SK-N-SH (cell line): Measurements from ENCODE around the gene ATXN7L3. TPM values are rescaled to one million over a fixed set of nuclear protein-coding genes. Genes with fewer than 3 reads are reported as not detected.
"Not testable (repeated sequence)": the region's sequence is repeated elsewhere in the genome, so short reads cannot be mapped to it uniquely, and the experiment has no call there.

Source experiments
- CTCF ChIA-PET: fragments of 300-600, 350-600 bp; formaldehyde crosslinking; extraction: SDS; loops from one replicate; lab custom pipeline; 2021; lab: Yijun Ruan, JAX
- POLR2A ChIA-PET: fragments of 350-600 bp; sonication (Branson Sonifier 250); formaldehyde crosslinking; extraction: SDS; loops from one replicate; lab custom pipeline; 2020; ENCODE audit warnings: antibody characterized with exemption, inconsistent platforms; lab: Yijun Ruan, JAX
- DNase-seq: peaks from one replicate; pipeline ENCODE4 v3.0.0; 2012
- H2AFZ ChIP-seq: fragments of 200-600 bp; sonication (generic); 2 replicates; pipeline ENCODE4 v1.8.1; 2016; ENCODE audit warnings: antibody characterized with exemption, mild to moderate bottlenecking, low read depth
- H3F3A ChIP-seq: fragments of 200-600 bp; sonication (generic); replicated peaks from 2 replicates; pipeline ENCODE3; 2016; ENCODE audit warnings: antibody characterized with exemption, mild to moderate bottlenecking; ENCODE audit not compliant: insufficient read depth
- H3K27ac ChIP-seq, 2 experiments: fragments of 200-500 bp in 1 of 2; fragments of 200-600 bp in 1 of 2; sonication (Bioruptor generic) in 1 of 2; sonication (generic), shearing (Covaris generic) in 1 of 2; 2 replicates each; pipeline versions ENCODE4 v1.5.1 to v1.6.1; 2014 to 2016; ENCODE audit warnings: low read depth in 2 of 2, inconsistent platforms in 1 of 2, low read length in 1 of 2, mild to moderate bottlenecking in 1 of 2, mixed read lengths in 1 of 2
- H3K27me3 ChIP-seq: fragments of 200-600 bp; sonication (generic), shearing (Covaris generic); 2 replicates; pipeline ENCODE4 v1.6.1; 2016; ENCODE audit warnings: mixed run types; ENCODE audit not compliant: insufficient read depth
- H3K36me3 ChIP-seq, 2 experiments: fragments of 200-500 bp in 1 of 2; fragments of 200-600 bp in 1 of 2; sonication (Bioruptor generic) in 1 of 2; sonication (generic) in 1 of 2; replicated peaks in 1 of 2; 2 replicates each; pipeline versions ENCODE3 to v1.5.1; 2014 to 2016; ENCODE audit warnings: low read length in 1 of 2, mild to moderate bottlenecking in 1 of 2; ENCODE audit not compliant: insufficient read depth in 2 of 2, control insufficient read depth in 1 of 2
- H3K4me1 ChIP-seq, 2 experiments: fragments of 200-500 bp in 1 of 2; fragments of 200-600 bp in 1 of 2; sonication (Bioruptor generic) in 1 of 2; sonication (generic), shearing (Covaris generic) in 1 of 2; 2 replicates each; pipeline versions ENCODE4 v1.5.1 to v1.6.1; 2014 to 2016; ENCODE audit warnings: low read depth in 1 of 2, low read length in 1 of 2, mixed run types in 1 of 2; ENCODE audit not compliant: insufficient read depth in 2 of 2, control insufficient read depth in 1 of 2
- H3K4me2 ChIP-seq: fragments of 200-600 bp; sonication (generic), shearing (Covaris generic); 2 replicates; pipeline ENCODE4 v1.6.1; 2017; ENCODE audit warnings: mixed run types
- H3K4me3 ChIP-seq, 2 experiments: fragments of 200-500 bp in 1 of 2; fragments of 200-600 bp in 1 of 2; sonication (Bioruptor generic) in 1 of 2; sonication (generic), shearing (Covaris generic) in 1 of 2; 2 replicates each; pipeline versions ENCODE4 v1.5.1 to v1.8.1; 2014 to 2016; ENCODE audit warnings: low read depth in 2 of 2, inconsistent platforms in 1 of 2, low read length in 1 of 2, mild to moderate bottlenecking in 1 of 2, mixed read lengths in 1 of 2, moderate library complexity in 1 of 2
- H3K79me2 ChIP-seq: fragments of 200-600 bp; sonication (generic); 2 replicates; pipeline ENCODE4 v1.8.1; 2017; ENCODE audit warnings: mild to moderate bottlenecking; ENCODE audit not compliant: insufficient read depth
- H3K9ac ChIP-seq: fragments of 200-600 bp; sonication (generic); 2 replicates; pipeline ENCODE4 v1.6.1; 2017; ENCODE audit warnings: mixed run types
- H3K9me2 ChIP-seq: fragments of 200-600 bp; sonication (generic); 2 replicates; pipeline ENCODE4 v1.6.1; 2017; ENCODE audit warnings: mixed run types
- H3K9me3 ChIP-seq: fragments of 200-600 bp; sonication (generic); 2 replicates; pipeline ENCODE4 v1.6.1; 2017; ENCODE audit warnings: mixed run types, mild to moderate bottlenecking, moderate library complexity
- H4K20me1 ChIP-seq: fragments of 200-600 bp; sonication (generic); 2 replicates; pipeline ENCODE4 v1.6.1; 2017; ENCODE audit warnings: mild to moderate bottlenecking, mixed run types; ENCODE audit not compliant: insufficient read depth
- CHD2 ChIP-seq: fragments of 150-350 bp; IDR thresholded peaks from 2 replicates; pipeline ENCODE4 v1.6.1; 2018; ENCODE audit warnings: low read length; ENCODE audit not compliant: partially characterized antibody
- CTCF ChIP-seq: fragments of 200-600 bp; sonication (generic); IDR thresholded peaks from 2 replicates; pipeline ENCODE4 v1.6.1; 2017; ENCODE audit warnings: antibody characterized with exemption, mild to moderate bottlenecking, moderate library complexity
- EP300 ChIP-seq, 2 experiments: IDR thresholded peaks; 2 replicates each; pipeline versions ENCODE4 v1.4.0 to v1.6.1; 2012; ENCODE audit warnings: borderline replicate concordance in 1 of 2, low read depth in 1 of 2, low read length in 1 of 2
- EZH2phosphoT487 ChIP-seq: fragments of 200-600 bp; sonication (generic); IDR thresholded peaks from 2 replicates; pipeline ENCODE4 v1.6.1; 2017; ENCODE audit warnings: low read depth, mixed run types, mild to moderate bottlenecking, antibody characterized with exemption, moderate library complexity, borderline replicate concordance
- FOSL2 ChIP-seq: IDR thresholded peaks from 2 replicates; pipeline ENCODE4 v1.4.0; 2012; ENCODE audit warnings: low read depth, mild to moderate bottlenecking, moderate library complexity, borderline replicate concordance
- FOXJ3 ChIP-seq: sonication (generic); formaldehyde crosslinking; IDR thresholded peaks from 2 replicates; pipeline ENCODE4 v1.5.1; 2020; ENCODE audit warnings: mild to moderate bottlenecking, missing genetic modification reagents
- FOXM1 ChIP-seq: IDR thresholded peaks from 2 replicates; pipeline ENCODE4 v1.4.0; 2012; ENCODE audit warnings: low read depth, mild to moderate bottlenecking
- GABPA ChIP-seq: IDR thresholded peaks from 2 replicates; pipeline ENCODE4 v1.4.0; 2012; ENCODE audit warnings: low read depth, mild to moderate bottlenecking
- JUND ChIP-seq: IDR thresholded peaks from 2 replicates; pipeline ENCODE4 v1.4.0; 2012
- MAX ChIP-seq: IDR thresholded peaks from 2 replicates; pipeline ENCODE4 v1.4.0; 2012; ENCODE audit warnings: low read depth
- MXI1 ChIP-seq: IDR thresholded peaks from 2 replicates; pipeline ENCODE4 v1.6.1; 2012; ENCODE audit warnings: mild to moderate bottlenecking, low read depth, low read length, improper control_type of control experiment
- NFIC ChIP-seq: IDR thresholded peaks from 2 replicates; pipeline ENCODE4 v1.4.0; 2012; ENCODE audit warnings: borderline replicate concordance
- NRF1 ChIP-seq: IDR thresholded peaks from 2 replicates; pipeline ENCODE4 v1.6.1; 2012; ENCODE audit warnings: low read depth, mild to moderate bottlenecking, low read length
- POLR2AphosphoS5 ChIP-seq: IDR thresholded peaks from 2 replicates; pipeline ENCODE4 v1.6.1; 2012; ENCODE audit warnings: low read depth, low read length
- REST ChIP-seq: IDR thresholded peaks from 2 replicates; pipeline ENCODE4 v1.6.1; 2012; ENCODE audit warnings: mild to moderate bottlenecking, low read depth, low read length, moderate library complexity
- RFX5 ChIP-seq: IDR thresholded peaks from 2 replicates; pipeline ENCODE4 v1.6.1; 2012; ENCODE audit warnings: mild to moderate bottlenecking, improper control_type of control experiment, low read length
- RXRA ChIP-seq: IDR thresholded peaks from 2 replicates; pipeline ENCODE4 v1.4.0; 2012; ENCODE audit warnings: low read depth, mild to moderate bottlenecking, borderline replicate concordance
- SMC3 ChIP-seq: IDR thresholded peaks from 2 replicates; pipeline ENCODE4 v1.6.1; 2012; ENCODE audit warnings: low read depth, low read length, improper control_type of control experiment
- TCF12 ChIP-seq: IDR thresholded peaks from 2 replicates; pipeline ENCODE4 v1.4.0; 2012
- TEAD4 ChIP-seq: IDR thresholded peaks from 2 replicates; pipeline ENCODE4 v1.4.0; 2012; ENCODE audit warnings: mild to moderate bottlenecking, borderline replicate concordance; ENCODE audit not compliant: insufficient read depth
- USF1 ChIP-seq: IDR thresholded peaks from 2 replicates; pipeline ENCODE4 v1.4.0; 2012; ENCODE audit warnings: low read depth, borderline replicate concordance
- WGBS: methylation state at CpG from one replicate; pipeline ENCODE4 v1.1.6; 2017; ENCODE audit warnings: low lambda C conversion rate; 5-methylcytosine and 5-hydroxymethylcytosine counted together
- polyA plus RNA-seq, 3 experiments: library from polyadenylated mRNA; depleted of rRNA; stranded (reverse); fragments of >200 nt; gene quantifications; 2 replicates each; pipeline ENCODE4 v1.2.3, GENCODE V29; 2012

ATXN7L3 gene
- polyA plus RNA-seq, 1 of the 3 experiments (the other 2 are of a cell fraction), result 47.7 TPM

GRCh38 chr17:44247440-44247841 is 47.8 kb upstream of the ATXN7L3 start (continued):
- no peak for TF ChIP-seq POLR2AphosphoS5

GRCh38 chr17:44241106-44241624 is 41.5 kb upstream of the ATXN7L3 start:
- Histone ChIP-seq H3K27ac (no peak overlapping the region), H3K4me1 (no peaks in the 10 kb centered on the region), H3K4me3 (no peak overlapping the region), H3K79me2 (no peaks in the 10 kb centered on the region), H3F3A (no peaks in the 10 kb centered on the region), H3K36me3 (no peaks in the 10 kb centered on the region), H3K27me3 (no peaks in the 10 kb centered on the region), H3K9me3 (no peaks in the 10 kb centered on the region), H3K9ac (no peak overlapping the region), H2AFZ (no peak overlapping the region), H3K9me2 (no peaks in the 10 kb centered on the region), H4K20me1 (no peaks in the 10 kb centered on the region), H3K4me2 (no peak overlapping the region)
- peak; percentile 4 for DNase-seq
- 60% methylated on average over 6 of the region's 6 CpGs for WGBS
- TF ChIP-seq CTCF (no peak), FOXM1 (no peak), GABPA (no peak), MAX (no peak), FOXJ3 (no peak), FOSL2 (no peak), RFX5 (no peak), SMC3 (no peak), EZH2phosphoT487 (no peak), TCF12 (no peak), NRF1 (no peak), TEAD4 (no peak), RXRA (no peak), EP300 (IDR thresholded peaks at IDR 0.05; ENCODE audit: borderline replicate concordance in 1 of 2, low read depth in 1 of 2, low read length in 1 of 2) (no peak), USF1 (no peak), MXI1 (no peak), NFIC (no peak), REST (no peak), CHD2 (no peak), JUND (no peak)
- ChIA-PET POLR2A (no interaction called here), CTCF (interaction anchor here (0.8 kb wide), 1 partner anchor 27 kb away, joined by 3 read pairs; the partner anchor contains the start of gene SLC4A1)

- H3K9me3 ChIP-seq, DNase-seq, H3K36me3 ChIP-seq, H3K79me2 ChIP-seq, H3K27me3 ChIP-seq, H3K4me1 ChIP-seq, CTCF ChIA-PET, H2AFZ ChIP-seq, H3K9me2 ChIP-seq, H3K9ac ChIP-seq, H3F3A ChIP-seq, H4K20me1 ChIP-seq, POLR2A ChIA-PET, H3K27ac ChIP-seq, H3K4me3 ChIP-seq, H3K4me2 ChIP-seq: not testable (repeated sequence)
- WGBS, result 88% methylated on average over 10 of the region's 28 CpGs
These were observed 38.2 kb upstream of the ATXN7L3 start for GRCh38 chr17:44237886-44238285.
